ENCODE results near the gene POLE.

POLE gene

DNA sequence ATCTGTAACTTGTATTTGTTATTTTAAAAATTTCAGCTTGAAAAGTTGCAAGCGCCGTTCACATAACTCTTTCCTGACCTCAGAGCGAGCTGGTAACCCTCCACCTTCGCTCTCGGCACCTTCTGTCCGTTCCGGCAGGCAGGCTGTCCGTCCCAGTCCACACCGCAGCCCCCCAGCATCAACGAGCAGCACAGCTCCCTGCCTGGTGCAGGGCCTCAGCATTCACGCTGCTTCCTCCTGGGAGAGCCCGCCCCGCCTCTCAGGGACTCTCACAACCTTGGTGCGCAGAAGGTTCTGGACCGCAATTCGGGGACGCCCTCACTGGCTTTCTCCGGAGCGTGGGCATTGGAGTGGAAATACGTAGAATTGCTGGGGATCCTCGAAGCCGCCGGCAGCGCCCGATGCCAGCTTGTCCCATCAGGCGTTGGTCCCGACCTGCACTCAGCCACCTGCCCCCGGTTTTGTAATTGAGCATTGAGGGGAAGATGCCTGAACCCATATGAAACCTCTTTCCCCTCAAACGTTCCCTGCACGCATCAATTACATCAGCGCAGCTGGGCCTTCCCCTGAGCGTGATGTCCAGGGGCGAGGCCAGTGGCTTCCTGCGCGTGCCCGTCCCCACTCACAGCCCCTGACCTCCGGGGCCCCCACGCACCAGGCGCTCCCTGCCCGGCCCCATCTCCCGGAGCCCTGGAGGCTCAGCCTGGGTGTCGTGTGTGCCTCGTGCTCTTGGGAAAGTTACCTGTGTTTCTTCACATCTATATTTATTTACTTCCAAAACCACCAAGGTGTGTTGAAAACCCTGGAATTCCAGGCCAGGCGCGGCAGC is 95.8 kb downstream of the POLE start:
- no peak for DNase-seq

DNA sequence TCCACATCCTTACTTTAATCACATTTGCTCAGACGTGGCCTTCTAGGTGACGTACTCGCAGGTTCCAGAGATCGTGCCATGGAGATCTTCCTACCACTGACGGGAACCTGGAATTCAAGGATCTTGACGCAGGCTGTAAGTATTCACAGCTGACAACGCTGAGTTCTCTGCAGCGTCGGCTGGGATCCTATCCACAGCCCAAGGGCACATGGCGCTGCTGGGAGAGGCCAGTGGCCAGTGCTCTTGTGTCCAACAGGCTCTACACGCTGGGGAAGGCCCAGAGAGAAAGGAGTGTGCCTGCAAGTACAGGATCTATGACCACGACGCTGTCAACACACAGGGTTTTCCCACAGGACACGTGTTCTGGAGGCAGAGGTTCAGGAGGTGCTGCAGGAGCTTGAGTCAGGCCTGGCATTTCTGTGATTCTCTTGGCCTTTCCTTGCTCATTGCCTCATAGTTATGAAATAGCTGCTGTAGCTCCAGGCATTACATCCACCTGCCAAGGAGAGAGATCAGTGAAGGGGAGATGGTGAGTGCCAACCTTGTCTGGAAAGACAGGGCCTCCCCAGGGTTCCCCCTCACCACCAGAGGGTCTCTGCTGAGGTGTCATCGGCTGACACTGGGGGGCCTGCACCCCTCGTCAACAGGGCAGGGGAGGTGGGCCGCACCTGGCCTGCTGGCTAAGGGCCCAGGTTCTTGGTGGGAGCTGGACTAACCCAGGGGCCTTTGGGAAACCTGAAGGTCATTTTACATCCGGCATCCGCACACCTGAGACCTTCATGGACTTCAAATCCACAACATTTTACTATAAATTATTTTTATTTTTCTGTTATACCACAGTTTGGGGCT is 98.1 kb downstream of the POLE start:
- no peak for DNase-seq

DNA sequence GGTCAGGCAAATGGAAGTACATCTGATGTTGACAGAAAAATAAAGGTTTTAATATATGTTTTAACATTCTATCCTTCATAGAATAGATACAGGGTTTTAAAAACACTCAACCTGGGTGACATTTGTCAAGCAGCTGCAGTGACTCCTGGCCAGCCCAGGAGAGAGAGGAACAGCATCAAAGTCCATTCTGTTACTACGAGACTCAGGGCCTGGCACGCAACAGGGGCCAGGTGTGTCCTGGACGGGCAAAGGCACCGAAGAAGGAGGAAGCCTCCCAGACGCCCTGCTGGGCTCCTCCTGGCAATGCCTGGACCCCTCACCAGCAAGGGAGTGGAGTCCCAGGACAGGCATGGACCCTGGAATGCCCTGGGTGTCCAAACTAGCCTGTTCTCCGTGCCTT is 98.8 kb downstream of the POLE start:
- DNase-seq: no peak

DNA sequence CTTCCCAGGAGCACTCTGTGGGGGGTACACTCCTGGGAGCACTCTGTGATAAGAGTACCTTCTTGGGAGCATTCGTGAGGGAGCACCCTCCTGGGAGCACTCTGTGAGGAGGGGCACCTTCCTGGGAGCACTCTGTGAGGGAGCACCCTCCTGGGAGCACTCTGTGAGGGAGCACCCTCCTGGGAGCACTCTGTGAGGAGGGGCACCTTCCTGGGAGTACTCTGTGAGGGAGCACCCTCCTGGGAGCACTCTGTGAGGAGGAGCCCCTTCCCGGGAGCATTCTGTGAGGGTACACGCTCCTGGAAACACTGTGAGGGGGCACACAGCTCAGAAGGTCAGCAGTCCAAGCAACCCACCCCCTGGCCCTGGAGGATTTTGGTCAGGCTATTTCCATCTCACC is 99.4 kb downstream of the POLE start:
- no peak for DNase-seq

DNA sequence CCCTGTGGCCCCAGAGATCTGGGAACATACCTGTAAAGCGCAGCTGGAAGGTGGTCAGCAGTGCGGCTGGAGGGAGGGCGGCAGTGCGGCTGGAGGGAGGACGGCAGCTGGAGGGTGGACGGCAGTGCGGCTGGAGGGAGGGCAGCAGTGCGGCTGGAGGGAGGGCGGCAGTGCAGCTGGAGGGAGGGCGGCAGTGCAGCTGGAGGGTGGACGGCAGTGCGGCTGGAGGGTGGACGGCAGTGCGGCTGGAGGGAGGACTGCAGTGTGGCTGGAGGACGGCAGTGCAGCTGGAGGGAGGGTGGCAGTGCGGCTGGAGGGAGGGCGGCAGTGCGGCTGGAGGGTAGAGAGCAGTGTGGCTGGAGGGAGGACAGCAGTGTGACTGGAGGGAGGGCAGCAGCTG is 100.2 kb downstream of the POLE start:
- no peak for DNase-seq

DNA sequence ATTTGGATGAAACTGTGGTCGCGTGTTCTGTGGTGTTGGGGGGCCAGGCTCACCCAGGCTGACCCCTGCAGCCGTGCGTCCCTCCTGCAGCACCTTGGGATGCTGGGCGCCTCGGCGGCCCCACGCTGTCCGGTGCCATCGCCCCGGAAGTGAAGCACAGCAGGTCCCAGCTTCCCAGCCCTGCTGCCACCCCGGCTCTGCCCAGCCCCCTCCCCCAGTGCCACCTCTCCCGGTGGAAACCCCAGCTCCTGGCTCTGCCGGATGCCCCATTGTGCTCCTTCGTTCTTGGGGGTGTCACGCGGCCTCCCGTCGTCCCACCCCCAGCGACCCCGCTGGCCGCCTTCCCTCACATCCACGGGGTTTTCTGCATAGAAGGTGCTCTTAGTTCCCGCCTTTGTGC is 102.0 kb downstream of the POLE start:
- DNase-seq: no peak

DNA sequence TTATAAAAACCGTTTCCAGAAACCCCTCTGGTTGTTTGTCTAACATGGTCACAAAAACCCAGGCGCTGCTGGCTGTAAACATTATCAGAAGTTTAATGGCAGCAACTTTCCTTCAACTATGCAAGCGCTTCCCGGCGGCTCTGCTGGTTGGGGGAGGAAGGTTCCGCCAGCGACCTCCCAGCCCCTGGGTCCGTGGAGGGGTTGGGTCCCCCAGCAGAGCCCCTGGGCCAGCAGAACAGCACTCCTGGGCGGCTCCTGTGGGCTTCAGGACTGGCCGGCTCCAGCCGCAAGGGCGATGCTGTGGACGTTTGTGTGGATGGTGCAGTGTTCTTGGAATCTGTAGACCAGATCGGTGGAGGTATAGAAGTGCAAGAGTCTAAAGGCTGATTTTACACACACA is 102.7 kb downstream of the POLE start:
- no peak for DNase-seq

DNA sequence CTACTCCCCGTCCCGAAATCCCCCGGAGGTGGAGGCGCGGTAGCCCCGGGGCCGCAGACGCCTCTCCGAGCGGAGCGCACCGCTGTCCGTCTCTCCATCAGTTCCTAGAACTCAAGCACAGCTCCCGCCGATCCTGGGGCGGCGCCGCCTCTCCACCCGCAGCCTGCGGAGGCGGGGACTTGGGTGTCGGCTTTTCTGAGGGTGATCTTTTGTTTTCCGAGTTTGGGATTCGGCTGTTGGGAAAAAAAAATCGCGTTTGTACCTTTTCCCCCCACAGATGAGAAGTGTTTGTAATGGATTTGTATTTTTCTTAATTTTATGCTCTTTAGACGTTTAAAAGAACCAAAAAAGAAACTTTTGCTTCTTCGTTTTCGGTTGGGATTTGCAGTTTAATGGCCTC is 103.4 kb downstream of the POLE start:
- DNase-seq: no peak

DNA sequence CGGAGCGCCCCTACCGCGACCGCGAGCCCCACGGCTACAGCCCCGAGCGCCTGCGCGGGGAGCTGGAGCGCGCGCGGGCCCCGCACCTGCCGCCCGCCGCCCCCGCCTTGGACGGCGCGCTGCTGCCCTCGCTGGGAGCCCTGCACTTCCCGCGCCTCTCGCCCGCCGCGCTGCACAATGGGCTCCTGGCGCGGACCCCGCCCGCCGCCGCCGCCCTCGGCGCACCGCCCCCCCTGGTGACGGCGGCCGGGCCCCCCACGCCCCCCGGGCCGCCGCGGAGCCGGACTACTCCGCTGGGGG is 103.8 kb downstream of the POLE start:
- no peak for DNase-seq

DNA sequence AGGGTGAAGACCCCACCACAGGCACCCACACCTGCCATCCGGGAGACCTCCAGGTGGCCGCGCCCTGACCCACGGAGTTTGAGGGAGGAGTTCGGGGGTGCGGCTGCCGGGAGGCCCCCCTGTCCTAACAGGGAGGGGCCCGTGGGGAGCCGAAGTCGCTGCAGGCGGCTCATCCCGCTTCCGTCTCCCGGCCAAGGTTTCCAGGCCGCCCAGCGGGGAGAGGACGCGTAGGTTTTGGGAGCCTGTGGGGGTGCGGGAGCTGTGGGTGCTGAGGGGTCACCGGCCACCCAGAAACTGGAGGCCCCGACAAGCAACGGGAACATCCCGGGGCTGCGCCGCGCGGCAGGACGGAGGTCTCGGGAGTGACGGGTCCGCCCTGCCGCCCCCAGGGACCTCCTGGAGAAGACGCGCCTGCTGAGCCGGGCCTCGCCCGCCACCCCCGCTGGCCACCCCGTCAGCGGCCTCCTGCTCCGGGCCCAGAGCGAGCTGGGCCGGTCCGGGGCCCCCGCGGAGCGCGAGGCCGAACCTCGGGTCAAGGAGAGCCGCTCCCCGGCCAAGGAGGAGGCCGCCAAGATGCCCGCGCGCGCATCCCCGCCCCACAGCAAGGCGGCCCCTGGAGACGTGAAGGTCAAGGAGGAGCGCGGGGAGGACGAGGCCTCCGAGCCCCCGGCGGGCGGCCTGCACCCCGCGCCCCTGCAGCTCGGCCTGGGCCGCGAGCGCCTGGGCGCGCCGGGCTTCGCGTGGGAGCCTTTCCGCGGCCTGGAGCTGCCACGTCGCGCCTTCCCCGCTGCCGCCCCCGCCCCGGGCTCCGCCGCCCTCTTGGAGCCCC is 104.3 kb downstream of the POLE start:
- DNase-seq: no peak

DNA sequence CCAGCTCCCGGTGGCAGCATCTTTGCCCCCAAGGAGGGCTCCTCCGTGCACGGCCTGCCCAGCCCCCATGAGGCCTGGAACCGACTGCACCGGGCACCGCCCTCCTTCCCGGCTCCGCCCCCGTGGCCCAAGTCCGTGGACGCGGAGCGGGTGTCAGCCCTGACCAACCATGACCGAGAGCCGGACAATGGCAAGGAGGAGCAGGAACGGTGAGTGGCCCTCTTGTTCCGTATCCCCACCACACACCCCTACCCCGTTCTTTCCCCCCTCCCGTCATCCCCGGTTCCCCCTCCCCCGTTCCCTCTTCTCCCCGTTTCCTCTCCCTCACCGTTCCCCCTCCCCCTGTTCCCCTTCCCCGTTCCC is 105.1 kb downstream of the POLE start:
- DNase-seq: no peak

DNA sequence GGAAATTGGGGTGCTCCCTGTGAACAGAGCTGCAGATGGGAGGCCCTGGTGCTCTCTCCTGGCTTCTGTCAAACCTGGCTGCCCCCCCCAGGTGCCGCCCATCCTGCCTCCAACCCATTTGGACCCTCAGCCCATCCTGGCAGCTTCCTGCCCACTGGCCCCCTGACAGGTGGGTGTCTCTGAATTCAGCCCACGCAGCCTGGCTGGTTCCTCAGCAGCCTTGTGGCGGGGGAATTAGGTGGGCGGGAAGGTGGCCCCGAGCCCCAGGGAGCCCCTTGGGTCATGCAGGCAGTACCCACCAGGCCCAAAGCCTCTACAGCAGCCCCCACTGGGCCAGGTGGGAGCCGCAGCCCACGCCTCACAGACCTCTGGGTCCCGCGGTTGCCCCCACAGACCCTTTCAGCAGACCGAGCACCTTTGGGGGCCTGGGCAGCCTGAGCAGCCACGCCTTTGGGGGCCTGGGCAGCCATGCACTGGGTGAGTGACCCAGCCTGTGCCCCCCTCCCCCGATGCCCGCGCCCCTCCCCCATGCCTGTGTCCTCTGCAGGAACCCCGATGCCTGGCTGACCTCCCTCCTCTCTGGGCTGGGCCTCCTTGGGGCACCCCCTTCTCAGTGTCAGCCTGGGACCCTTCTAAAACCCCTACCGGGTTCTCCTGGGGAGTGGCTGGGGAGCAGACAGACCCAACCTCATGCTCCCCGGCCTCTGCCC is 105.6 kb downstream of the POLE start:
- DNase-seq: no peak

DNA sequence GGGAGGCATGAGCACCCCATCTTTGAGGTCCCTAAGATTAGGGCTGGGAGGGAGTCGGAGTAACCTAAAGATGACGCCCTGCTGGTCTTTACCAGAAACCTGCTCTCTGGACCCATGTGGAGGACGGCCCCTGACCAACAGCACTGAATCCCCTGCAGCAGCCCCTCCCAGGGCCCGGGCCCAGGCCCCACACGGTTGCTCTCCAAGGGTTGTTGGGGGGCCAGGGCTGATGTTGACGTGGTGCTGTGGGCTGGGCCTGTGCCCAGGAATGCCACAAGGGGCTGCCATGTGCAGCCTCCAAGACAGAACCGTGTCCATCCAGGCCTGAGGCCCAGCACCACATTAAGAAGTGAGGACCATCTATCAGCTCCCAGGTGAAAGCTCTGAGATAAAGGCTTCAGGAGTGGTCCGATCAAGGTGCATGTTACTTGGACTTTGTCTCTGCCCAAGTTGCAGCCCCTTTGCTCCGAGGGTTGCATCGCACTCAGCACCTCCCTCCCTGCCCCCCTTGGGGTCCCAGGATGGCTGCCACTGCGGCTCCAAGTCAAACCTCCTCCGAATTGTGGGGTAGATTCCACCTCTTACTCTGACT is 106.3 kb downstream of the POLE start:
- DNase-seq: no peak

DNA sequence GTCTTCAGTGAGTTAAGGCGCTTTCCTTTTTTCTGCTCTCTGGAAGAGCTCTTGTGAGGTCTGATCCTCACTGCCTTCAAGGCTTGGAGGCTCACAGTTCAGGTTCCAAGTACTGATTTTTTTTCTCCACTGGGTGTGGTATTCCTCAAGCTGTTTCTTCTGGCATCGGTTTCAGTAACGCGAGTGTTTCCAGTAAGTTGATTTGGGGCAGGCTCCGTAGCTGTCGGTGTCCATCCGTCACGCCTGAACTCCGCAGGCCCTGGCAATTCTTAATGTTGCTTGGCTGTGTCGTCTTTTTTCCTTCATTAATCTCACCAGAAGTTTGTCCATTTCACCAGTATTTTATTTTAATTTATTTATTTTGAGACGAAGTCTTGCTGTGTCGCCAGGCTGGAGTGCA is 107.4 kb downstream of the POLE start:
- no peak for DNase-seq

DNA sequence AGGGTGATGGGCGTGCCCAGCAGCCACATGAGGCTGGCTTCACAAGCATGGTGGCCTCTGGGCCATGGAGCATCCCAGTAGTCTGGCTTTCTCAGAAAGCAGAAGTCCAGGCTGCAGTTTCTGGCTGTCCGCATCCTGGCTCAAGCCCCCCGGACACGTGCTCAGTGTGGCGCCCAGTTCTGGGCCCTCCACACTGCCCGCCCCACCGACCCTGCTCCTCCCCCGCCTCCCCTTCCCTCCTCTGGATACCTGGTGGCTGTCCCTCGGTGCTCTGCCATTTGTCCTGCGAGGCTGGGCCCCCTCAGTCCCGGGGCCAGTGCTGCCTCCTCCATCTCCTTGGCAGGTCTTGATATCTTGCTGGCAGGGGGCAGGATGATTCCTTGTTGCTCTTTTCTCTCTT is 108.3 kb downstream of the POLE start:
- DNase-seq: no peak

DNA sequence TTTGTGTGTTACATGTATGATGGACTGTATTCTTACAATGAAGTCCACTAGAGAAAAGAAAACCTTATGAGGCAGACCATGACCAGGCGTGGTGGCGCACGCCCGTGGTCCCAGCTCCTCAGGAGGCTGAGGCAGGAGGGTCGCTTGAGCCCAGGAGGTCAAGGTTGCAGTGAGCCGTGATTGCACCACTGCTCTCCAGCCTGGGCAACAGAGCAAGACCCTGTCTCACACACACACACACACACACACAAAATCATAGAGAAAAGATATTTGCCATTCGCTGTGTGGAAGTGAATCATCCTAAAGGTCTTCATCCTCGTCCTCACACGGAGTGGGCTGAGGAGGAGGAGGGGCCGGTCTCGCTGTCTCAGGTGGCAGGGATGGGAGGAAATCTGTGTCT is 109.0 kb downstream of the POLE start:
- DNase-seq: no peak

DNA sequence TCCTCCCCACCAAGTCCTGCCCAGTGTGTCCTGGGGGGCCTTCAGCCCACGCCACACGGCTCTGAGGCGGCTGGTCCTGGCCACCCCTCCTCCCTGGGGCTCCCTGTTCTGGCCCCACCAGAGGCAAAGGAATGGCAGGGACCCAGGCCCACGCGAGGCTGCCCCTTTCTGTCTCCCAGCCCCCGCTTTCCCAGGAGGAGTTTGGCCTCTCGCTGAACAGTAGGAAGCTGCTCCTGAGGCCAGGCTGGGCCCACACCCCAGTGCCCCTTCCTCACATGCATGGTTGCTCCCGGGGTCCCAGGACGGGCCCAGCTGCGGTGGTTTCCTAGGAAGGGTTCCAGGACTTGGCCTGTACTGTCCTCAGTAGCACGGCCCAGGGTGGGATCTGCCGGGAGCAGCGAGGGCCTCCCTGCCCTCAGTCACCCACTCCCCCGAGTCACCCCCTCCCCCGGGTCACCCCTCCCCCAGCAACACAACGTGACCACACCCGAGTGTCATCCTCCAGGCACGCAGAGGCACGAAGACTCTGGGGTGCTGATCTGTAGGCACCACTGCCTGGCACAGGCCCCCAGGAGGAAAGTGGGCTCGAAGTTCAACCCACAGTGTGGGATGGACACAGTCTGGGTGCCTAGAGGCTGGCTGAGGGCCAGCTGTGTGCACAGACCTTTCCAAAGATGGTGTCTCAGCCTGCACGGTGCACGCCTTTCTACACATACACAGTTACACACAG is 109.8 kb downstream of the POLE start:
- DNase-seq: no peak

DNA sequence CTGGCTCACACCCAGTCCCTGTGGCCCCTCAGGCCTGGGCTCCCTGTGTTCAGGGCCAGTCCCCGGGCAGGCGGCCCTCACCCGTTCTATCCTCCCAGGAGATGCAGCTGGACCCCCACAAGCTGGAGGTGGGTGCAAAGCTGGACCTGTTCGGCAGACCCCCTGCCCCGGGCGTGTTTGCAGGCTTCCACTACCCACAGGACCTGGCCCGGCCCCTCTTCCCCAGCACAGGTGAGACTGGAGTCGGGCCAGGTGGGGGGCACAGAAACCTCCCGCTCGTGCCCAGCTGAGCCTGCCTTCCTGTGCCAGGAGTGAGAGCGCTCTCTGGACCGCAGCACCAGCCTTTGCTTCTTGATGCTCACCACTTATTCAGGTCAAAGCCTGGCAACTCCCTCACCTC is 110.4 kb downstream of the POLE start:
- no peak for DNase-seq

DNA sequence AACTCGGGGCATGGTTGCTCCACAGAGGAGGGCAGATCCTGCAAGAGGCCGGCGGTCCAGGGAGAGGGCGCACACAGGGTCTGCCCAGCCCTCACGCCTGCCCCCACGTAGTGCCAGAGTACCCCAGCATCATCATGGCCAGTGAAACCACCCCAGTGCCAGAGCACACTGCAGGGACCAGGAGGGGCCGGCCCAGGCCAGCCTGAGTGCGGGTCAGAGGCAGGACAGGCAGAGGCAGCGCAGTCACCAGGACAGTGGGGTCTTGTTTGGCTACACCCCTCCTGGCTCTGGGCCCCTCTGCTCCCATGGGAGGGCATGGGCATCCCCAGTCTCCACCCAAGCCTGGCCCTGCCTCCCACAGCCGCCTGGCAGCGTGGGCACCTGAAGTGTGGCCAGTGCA is 111.5 kb downstream of the POLE start:
- no peak for DNase-seq

DNA sequence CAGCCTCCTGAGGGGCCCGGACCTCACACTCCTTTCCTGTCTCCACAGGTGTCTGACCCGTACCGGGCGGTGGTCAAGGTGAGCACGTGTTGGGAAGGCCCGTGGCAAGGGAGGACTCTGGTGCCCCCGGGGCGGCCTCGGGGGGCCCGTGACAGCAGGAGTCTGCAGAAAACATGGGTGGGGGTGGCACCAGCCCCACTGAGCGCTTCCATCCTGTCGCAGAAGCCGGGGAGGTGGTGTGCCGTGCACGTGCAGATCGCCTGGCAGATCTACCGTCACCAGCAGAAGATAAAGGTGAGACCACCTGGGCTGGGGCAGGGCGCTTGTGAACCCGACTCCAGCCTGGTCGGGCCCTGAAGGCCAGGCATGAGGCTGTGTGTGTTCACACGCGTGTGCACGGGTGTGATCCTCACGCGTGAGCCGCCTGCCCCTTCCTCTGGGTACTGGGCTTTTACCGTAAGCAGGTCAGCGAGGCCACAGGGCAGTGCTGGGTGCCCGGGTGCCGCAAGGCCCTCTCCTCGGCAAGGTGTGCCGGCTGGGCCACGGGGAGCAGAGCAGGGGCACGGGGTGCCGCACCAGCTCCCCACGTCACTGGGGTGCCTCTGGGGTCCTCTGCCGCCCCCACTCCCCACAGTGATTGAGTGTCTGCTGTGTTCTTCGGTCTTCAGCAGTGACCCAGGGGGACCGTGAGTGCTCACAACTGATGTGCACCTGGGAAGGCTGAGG is 112.7 kb downstream of the POLE start:
- no peak for DNase-seq

All from NK-92 treated with Interleukin-12 subunit alpha and Interleukin-12 subunit beta, amount 100 ng/mL, for 24 hours (cell line).